Tibial nerve (tissue), 4 donors: Measurements from ENCODE around the gene NAXD. TPM values are rescaled to one million over a fixed set of nuclear protein-coding genes. Genes with fewer than 3 reads are reported as not detected.

Experiments used
- DNase-seq, 2 donors: peaks; one replicate each; pipeline ENCODE4 v3.0.0-alpha.2; 2019; ENCODE audit warnings: low spot score in 2 of 2
- H3K27ac ChIP-seq, 4 donors: fragments of 200-600 bp; sonication (generic) in 3 of 4; one replicate each; pipeline ENCODE4 v1.5.1; 2017 to 2019; ENCODE audit warnings: mild to moderate bottlenecking in 1 of 4
- H3K27me3 ChIP-seq, 2 donors: fragments of 200-600 bp; sonication (generic) in 1 of 2; one replicate each; pipeline versions ENCODE4 v1.5.1 to v1.6.0; 2017 to 2019
- H3K36me3 ChIP-seq, 3 donors: fragments of 200-600 bp; sonication (generic); one replicate each; pipeline ENCODE4 v1.5.1; 2018 to 2019
- H3K4me1 ChIP-seq, 4 donors: fragments of 200-600 bp; sonication (generic) in 3 of 4; one replicate each; pipeline ENCODE4 v1.5.1; 2017 to 2019
- H3K4me3 ChIP-seq, 4 donors: fragments of 200-600 bp; sonication (generic) in 3 of 4; one replicate each; pipeline ENCODE4 v1.5.1; 2017 to 2019; ENCODE audit warnings: mild to moderate bottlenecking in 1 of 4, moderate library complexity in 1 of 4
- H3K9me3 ChIP-seq, 4 donors: fragments of 200-600 bp; sonication (generic) in 3 of 4; one replicate each; pipeline ENCODE4 v1.5.1; 2017 to 2019
- EP300 ChIP-seq, 2 donors: sonication (generic); formaldehyde crosslinking; IDR thresholded peaks; one replicate each; pipeline ENCODE4 v1.6.1; 2017; ENCODE audit warnings: antibody characterized with exemption in 2 of 2, mild to moderate bottlenecking in 1 of 2
- POLR2A ChIP-seq, 2 donors: fragments of 450-650 bp; IDR thresholded peaks; one replicate each; pipeline ENCODE4 v1.6.1; 2017; ENCODE audit warnings: antibody characterized with exemption in 2 of 2, mild to moderate bottlenecking in 2 of 2, moderate library complexity in 2 of 2
- WGBS, 2 donors: methylation state at CpG; one replicate each; pipeline ENCODE4 v1.1.5; 2018; 5-methylcytosine and 5-hydroxymethylcytosine counted together
- total RNA-seq, 4 donors: library from RNA; depleted of rRNA; stranded (reverse); fragments of >200 nt; gene quantifications; one replicate each; pipeline ENCODE4 v1.1.0, GENCODE V29; 2016
- TF ChIP-seq, protein P1 (sequence below), 5 experiments: fragments of 200-600 bp in 3 of 5; fragments of 450-650 bp in 2 of 5; sonication (generic) in 3 of 5; IDR thresholded peaks; one replicate each; pipeline ENCODE4 v1.5.1; 2016 to 2019; ENCODE audit warnings: antibody characterized with exemption in 5 of 5, mild to moderate bottlenecking in 3 of 5, moderate library complexity in 2 of 5

NAXD gene
- total RNA-seq, 4 donors from 2014 or later = 27.6 to 45.7 (median 38.5) TPM

DNA sequence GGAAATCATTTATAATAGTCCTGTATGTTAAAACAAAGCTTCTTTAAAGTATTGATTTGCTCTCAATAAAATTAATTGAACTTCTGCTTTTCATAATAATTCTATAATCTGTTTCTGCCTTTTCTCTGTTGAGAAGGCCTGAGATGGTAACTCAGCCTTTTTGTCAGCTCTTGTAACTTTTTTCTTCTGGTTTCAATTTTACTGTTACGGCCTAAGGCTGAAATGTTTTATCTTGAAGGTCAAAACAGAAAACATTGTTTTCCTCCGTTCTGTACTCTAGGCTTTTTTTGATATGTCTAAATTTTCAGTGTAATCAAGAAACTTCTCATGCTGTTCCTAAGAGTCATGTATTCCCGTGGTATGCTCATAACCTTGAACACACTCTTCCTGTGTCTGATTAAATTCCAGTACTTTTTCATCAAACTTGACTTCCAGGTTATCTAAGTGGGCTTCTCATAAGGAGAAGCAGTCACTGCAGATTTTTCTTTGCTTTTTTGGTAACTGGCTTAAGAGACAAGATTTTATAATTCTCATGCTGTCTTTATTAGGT, 7.6 kb upstream of the NAXD start:
- Histone ChIP-seq H3K4me1 (no peaks in the 10 kb centered on the region), H3K36me3 (no peaks in the 10 kb centered on the region), H3K27ac (no peak overlapping the region), H3K27me3 (peaks cover 0 to 13% of the 10 kb centered on the region in 2 donors), H3K9me3 (no peaks in the 10 kb centered on the region), H3K4me3 (no peak overlapping the region)
- 76 to 77% methylated on average over 3 of the region's 3 CpGs for WGBS, 2 donors
- DNase-seq = no peak
- TF ChIP-seq, protein P1, sequence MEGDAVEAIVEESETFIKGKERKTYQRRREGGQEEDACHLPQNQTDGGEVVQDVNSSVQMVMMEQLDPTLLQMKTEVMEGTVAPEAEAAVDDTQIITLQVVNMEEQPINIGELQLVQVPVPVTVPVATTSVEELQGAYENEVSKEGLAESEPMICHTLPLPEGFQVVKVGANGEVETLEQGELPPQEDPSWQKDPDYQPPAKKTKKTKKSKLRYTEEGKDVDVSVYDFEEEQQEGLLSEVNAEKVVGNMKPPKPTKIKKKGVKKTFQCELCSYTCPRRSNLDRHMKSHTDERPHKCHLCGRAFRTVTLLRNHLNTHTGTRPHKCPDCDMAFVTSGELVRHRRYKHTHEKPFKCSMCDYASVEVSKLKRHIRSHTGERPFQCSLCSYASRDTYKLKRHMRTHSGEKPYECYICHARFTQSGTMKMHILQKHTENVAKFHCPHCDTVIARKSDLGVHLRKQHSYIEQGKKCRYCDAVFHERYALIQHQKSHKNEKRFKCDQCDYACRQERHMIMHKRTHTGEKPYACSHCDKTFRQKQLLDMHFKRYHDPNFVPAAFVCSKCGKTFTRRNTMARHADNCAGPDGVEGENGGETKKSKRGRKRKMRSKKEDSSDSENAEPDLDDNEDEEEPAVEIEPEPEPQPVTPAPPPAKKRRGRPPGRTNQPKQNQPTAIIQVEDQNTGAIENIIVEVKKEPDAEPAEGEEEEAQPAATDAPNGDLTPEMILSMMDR (IDR thresholded peaks at IDR 0.05) = no peak
- no peak for TF ChIP-seq EP300 (IDR thresholded peaks at IDR 0.05)
- no peak for TF ChIP-seq POLR2A (IDR thresholded peaks at IDR 0.05)

DNA sequence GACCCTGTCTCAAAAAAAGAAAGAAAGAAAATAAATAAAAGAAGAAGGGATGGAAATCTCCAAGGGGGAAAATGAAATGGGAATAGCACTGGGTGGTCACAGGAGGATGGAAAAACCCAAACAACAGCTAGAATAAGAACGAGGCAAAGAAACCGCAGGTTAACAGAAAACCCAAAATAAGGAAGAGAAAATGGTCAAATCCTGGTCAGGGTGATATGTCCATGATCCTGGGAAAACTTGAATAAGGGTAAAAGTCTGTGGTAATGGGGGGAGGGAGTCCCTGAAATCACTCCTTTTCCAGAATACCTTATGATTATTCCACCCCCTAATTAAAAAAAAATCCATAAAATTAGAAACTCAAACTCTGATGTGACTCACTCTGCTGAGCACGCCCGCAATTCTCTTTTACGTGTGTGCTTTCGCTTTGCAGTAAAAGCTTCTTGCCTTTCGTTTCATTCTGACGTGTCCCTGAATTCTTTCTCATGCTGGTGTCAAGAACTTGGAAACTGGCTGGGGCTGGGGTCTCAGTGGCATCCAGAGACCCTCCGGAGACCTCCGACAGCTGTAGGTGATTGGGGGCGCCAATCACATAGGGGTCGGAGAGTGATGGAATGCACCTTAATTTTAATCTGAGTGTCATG, 4.3 kb upstream of the NAXD start:
- WGBS, 2 donors = 79 to 83% methylated on average over 12 of the region's 12 CpGs
- Histone ChIP-seq H3K4me1 (peaks cover 0 to 6% (median 2%) of the 10 kb centered on the region in 4 donors), H3K9me3 (no peaks in the 10 kb centered on the region), H3K36me3 (no peaks in the 10 kb centered on the region), H3K27me3 (peaks cover 0 to 13% of the 10 kb centered on the region in 2 donors), H3K4me3 (no peak overlapping the region), H3K27ac (no peak overlapping the region)
- DNase-seq = no peak
- TF ChIP-seq, protein P1 (IDR thresholded peaks at IDR 0.05) = no peak
- TF ChIP-seq EP300 (IDR thresholded peaks at IDR 0.05) = no peak
- TF ChIP-seq POLR2A (IDR thresholded peaks at IDR 0.05) = no peak

DNA sequence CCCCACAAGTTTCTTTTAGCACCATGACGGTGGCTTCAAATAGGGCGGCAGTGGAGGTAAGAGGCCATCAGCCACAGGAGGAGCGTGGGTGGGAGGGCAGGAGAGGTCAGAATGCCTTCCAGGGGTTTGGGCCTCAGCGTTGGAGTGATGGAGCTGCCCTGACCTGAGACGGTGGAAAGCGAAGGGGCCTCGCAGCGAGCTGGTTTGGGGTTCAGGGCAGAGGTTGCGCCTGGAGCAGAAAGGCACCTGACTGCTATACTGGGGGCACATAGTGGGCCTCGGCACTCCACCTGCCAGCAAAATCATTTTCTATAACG, 382 bp upstream of the NAXD start:
- peaks cover 0 to 38% (median 22%) of the 10 kb centered on the region in 4 donors for H3K4me1 ChIP-seq
- H3K4me3 ChIP-seq = peak overlapping the region; percentile 10 to 94 (median 76)
- WGBS, 2 donors = 88 to 91% methylated on average over 11 of the region's 11 CpGs
- TF ChIP-seq, protein P1 (IDR thresholded peaks at IDR 0.05) = no peak
- TF ChIP-seq POLR2A (IDR thresholded peaks at IDR 0.05) (no peak), EP300 (IDR thresholded peaks at IDR 0.05) (no peak)
- H3K27me3 ChIP-seq = peaks cover 0 to 13% of the 10 kb centered on the region in 2 donors
- no peak for DNase-seq
- H3K27ac ChIP-seq = peak overlapping the region; percentile 77 to 92 (median 86)
- H3K9me3 ChIP-seq = no peaks in the 10 kb centered on the region
- H3K36me3 ChIP-seq = no peaks in the 10 kb centered on the region

DNA sequence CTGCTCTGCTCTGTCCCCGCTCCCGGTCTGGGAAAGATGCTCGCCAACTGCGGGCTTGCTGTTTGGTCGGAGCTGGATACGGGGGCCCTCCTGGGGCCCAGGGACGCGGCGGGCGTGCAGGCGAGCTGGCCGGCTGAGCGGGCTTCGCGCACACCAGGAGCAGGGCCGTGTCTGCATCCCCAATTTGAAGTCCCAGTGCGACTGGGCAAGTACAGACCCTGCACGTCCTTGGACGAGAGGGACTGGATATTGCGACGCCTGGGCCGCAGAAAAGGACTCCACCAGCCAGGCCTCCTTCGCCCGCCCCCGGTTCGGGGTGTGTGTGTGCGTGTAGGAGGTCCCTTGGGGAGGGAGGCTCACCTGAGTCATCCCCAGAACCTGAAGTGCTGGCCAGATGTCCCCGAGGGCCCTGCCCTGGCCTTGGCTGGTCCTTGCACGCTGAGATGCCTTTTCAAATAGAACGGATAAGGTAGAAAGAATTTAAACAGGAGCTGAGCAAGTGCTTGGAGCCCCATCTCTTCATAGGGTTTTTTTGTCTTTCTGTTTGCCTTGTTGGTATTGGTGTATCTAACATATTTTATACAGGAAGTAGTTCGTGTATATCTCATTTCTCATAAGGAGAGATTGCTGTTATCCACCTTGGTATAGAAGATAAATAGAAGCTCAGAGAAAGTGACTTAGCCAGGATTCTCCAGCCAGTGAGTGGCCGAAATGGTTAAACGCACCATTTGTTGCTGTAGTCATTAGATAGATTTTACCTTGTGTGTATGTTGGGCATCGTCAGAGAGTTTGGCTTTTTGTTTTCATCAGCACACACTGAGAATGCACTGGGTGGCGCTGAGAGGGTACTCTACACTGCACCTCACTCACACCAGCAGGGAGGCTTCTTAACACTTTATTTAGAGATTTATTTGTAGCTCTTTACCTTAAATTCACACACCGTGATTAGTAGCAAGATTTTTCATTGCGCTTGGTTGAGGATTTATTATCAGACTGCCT, 1.1 kb downstream of the NAXD start:
- 8 to 21% methylated on average over 16 to 37 of the region's 37 CpGs for WGBS, 2 donors
- H3K9me3 ChIP-seq = no peaks in the 10 kb centered on the region
- H3K27me3 ChIP-seq = no peaks in the 10 kb centered on the region
- peak overlapping the region; percentile 77 to 92 (median 86) for H3K27ac ChIP-seq
- peaks cover 0 to 47% (median 22%) of the 10 kb centered on the region in 4 donors for H3K4me1 ChIP-seq
- peak overlapping the region; percentile 71 to 94 (median 88) for H3K4me3 ChIP-seq
- TF ChIP-seq, protein P1 (IDR thresholded peaks at IDR 0.05) = no peak
- TF ChIP-seq POLR2A (IDR thresholded peaks at IDR 0.05) = no peak
- TF ChIP-seq EP300 (IDR thresholded peaks at IDR 0.05) = peak in 1 of 2 donors; percentile 28
- no peak for DNase-seq
- no peaks in the 10 kb centered on the region for H3K36me3 ChIP-seq
